Activated CD8-positive, alpha-beta memory T cell treated with anti-CD3 and anti-CD28 coated beads, Interleukin-2, amount 10 ng/mL, durations not matched to agents 7 days and 5 days (primary cell): ENCODE results near the gene GET4. TPM values are rescaled to one million over a fixed set of nuclear protein-coding genes. Genes with fewer than 3 reads are reported as not detected.
"Not testable (repeated sequence)": the region's sequence is repeated elsewhere in the genome, so short reads cannot be mapped to it uniquely, and the experiment has no call there.

ENCODE experiments used
- ATAC-seq: fragments of 150-1000 bp; cut with Tn5 transposase; one replicate; pipeline ENCODE4 v1.10.0; 2021; ENCODE audit warnings: moderate library complexity
- CTCF ChIA-PET: fragments of 350-600 bp; sonication (Branson Sonifier 250); formaldehyde crosslinking; loops from one replicate; lab custom pipeline; 2021; ENCODE audit warnings: antibody characterized with exemption; lab: Charles Lee
- DNase-seq: peaks from one replicate; pipeline ENCODE4 v3.0.0-alpha.2; 2020
- H3K27ac Mint-ChIP-seq: one replicate; pipeline ENCODE4 v1.8.0; 2021; ENCODE audit warnings: mild to moderate bottlenecking, mixed read lengths
- H3K27me3 Mint-ChIP-seq: one replicate; pipeline ENCODE4 v1.8.0; 2021; ENCODE audit warnings: mixed read lengths
- H3K36me3 Mint-ChIP-seq: one replicate; pipeline ENCODE4 v1.8.0; 2021; ENCODE audit warnings: mild to moderate bottlenecking, mixed read lengths
- H3K4me1 Mint-ChIP-seq: one replicate; pipeline ENCODE4 v1.8.0; 2021; ENCODE audit warnings: mixed read lengths
- H3K4me3 Mint-ChIP-seq: one replicate; pipeline ENCODE4 v1.8.0; 2021; ENCODE audit warnings: mild to moderate bottlenecking, moderate library complexity, mixed read lengths
- H3K9me3 Mint-ChIP-seq: one replicate; pipeline ENCODE4 v1.8.0; 2022; ENCODE audit warnings: low read depth, mixed read lengths
- total RNA-seq, 2 experiments: library from RNA; stranded (reverse); gene quantifications; one replicate each; pipeline ENCODE4 v1.2.3, GENCODE V29; 2021

Gene GET4
- total RNA-seq, 2 experiments from 2014 or later = 38.0 to 39.2 TPM

DNA sequence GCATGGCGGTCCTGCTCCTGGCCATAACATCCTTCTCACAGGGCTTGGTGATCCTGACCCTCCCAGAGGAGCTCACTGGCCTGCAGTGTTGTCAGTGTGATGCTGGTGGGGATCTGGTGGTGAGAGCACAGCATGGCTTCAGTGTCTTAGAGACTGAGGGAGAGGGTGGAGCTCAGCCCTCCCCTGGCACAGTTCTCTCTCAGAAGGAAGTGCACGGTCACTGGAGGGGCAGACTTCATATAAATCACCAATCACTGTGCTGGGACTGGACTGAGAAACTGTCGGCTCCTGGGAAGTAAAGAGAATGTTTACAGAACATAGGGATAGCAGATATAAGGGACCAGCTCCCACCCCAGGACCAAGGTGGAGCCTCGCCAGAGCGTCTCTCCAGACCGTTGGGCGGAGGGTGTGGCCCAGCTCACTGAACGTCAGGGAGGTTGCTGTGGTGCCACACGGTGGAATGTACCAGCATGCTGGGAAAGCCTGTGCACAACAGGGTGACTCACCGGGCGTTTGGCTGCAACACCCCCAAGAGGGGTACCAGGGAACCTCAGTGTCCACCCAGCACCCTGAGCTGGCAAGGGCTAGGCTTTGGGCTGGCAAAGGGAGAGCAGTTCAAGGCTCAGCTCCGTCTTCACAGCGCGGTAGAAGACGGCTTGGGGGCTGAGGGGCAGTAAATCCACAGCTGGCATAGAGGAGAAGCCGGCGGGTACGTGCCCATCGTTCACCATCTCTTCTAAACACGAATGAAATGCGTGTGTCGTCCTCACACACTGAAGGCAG, 8.8 kb upstream of the GET4 start:
- CTCF ChIA-PET = no interaction called here
- Mint-ChIP-seq H3K4me3 (no peak overlapping the region), H3K9me3 (no peaks in the 10 kb centered on the region), H3K36me3 (peaks cover 9% of the 10 kb centered on the region), H3K4me1 (no peaks in the 10 kb centered on the region), H3K27ac (no peak overlapping the region), H3K27me3 (no peaks in the 10 kb centered on the region)
- DNase-seq (no peak), ATAC-seq (no peak)

DNA sequence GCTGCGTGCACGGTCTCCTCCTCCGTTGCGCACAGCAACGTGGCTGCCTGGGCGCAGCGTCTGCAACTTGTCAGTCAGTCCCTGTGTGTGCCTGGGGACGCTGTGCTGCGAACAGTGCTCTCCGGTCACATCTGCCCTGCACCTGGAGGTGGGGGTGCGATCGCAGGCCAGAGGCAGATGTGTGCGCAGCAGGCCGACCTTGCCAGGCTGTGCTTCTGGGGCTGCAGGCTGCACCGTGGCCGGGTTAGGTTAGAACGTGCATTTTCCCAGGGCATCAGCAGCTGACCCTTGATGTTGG, 8.2 kb upstream of the GET4 start:
- no peak for DNase-seq
- Mint-ChIP-seq H3K4me3 (no peak overlapping the region), H3K36me3 (peaks cover 12% of the 10 kb centered on the region), H3K4me1 (peaks cover 2% of the 10 kb centered on the region), H3K27ac (no peak overlapping the region), H3K27me3 (no peaks in the 10 kb centered on the region), H3K9me3 (no peaks in the 10 kb centered on the region)
- CTCF ChIA-PET = no interaction called here
- no peak for ATAC-seq

DNA sequence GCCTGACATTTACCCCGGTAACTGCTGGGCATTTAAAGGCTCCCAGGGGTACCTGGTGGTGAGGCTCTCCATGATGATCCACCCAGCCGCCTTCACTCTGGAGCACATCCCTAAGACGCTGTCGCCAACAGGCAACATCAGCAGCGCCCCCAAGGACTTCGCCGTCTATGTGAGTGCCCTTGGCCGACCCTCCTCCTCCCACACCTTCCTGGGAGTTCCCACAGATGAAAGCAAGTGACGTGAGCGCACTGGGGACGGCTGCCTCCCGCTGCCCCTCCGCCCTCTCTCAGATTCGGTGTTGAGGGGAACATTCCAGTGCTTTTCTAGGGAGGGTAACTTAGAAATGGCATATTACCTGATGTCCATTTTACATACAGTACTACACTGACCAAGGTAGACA, 7.0 kb upstream of the GET4 start:
- CTCF ChIA-PET = interaction anchor here (1.4 kb wide), 1 partner anchor 538 kb away, joined by 3 read pairs; no protein-coding TSS in a partner anchor
- Mint-ChIP-seq H3K4me3 (no peak overlapping the region), H3K27me3 (no peaks in the 10 kb centered on the region), H3K36me3 (peaks cover 16% of the 10 kb centered on the region), H3K27ac (no peak overlapping the region), H3K9me3 (no peaks in the 10 kb centered on the region), H3K4me1 (peaks cover 12% of the 10 kb centered on the region)
- ATAC-seq (no peak), DNase-seq (no peak)

DNA sequence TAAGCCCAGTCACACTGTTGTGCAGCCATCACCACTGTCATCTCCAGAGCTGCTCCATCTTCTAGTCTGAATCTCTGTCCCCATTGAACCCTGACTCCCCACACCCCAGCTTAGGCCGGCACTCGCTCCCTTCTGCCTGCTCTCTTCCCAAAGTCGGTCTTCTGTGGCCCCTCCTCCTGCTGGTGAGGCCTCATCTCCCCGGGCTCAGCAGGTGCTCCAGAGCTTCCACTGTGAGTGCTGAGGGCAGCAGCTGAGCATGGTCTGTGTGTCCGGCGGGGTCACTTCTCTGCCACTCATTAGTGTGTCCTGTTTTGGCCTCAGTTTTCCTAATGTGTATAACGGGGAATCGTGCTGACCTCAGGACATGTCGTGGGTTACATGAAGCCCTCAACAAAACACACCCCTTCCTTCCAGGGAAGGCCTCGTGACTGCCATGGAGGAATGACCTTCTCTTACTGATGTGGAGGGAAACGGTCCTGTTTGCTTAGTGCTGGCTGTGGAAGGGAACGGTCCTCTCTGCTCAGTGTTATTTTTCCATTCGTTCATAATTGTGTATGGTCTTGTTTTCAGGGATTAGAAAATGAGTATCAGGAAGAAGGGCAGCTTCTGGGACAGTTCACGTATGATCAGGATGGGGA, 4.3 kb upstream of the GET4 start:
- Mint-ChIP-seq H3K27ac (no peak overlapping the region), H3K4me3 (no peak overlapping the region), H3K4me1 (peaks cover 15% of the 10 kb centered on the region), H3K36me3 (peaks cover 10% of the 10 kb centered on the region), H3K27me3 (no peaks in the 10 kb centered on the region), H3K9me3 (no peaks in the 10 kb centered on the region)
- DNase-seq (no peak), ATAC-seq (no peak)
- CTCF ChIA-PET = interaction anchor here (1.1 to 2.8 kb wide), 6 partner anchors 39 to 89 kb away, joined by 3 to 37 read pairs (median 4); no protein-coding TSS in a partner anchor

DNA sequence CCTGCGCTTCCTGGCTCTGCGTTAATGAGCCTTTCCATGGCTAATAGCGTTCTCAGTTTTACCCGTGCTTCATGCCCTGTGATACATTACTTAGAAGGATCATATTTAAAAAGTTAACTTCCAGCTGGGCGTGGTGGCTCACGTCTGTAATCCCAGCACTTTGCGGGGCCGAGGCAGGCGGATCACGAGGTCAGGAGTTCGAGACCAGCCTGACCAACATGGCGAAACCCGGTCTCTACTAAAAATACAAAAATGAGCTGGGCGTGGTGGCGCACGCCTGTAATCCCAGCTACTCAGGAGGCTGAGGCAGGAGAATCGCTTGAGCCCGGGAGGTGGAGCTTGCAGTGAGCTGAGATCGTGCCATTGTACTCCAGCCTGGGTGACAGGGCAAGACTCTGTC, 3.7 kb upstream of the GET4 start:
- DNase-seq, H3K36me3 Mint-ChIP-seq, H3K27me3 Mint-ChIP-seq, H3K27ac Mint-ChIP-seq, H3K9me3 Mint-ChIP-seq, ATAC-seq, H3K4me3 Mint-ChIP-seq: not testable (repeated sequence)
- CTCF ChIA-PET = interaction anchor here (0.7 to 2.8 kb wide), 15 partner anchors 13 to 551 kb away, joined by 3 to 37 read pairs (median 5); partner anchors contain the start of genes PRKAR1B and SUN1
- H3K4me1 Mint-ChIP-seq = peaks cover 15% of the 10 kb centered on the region

DNA sequence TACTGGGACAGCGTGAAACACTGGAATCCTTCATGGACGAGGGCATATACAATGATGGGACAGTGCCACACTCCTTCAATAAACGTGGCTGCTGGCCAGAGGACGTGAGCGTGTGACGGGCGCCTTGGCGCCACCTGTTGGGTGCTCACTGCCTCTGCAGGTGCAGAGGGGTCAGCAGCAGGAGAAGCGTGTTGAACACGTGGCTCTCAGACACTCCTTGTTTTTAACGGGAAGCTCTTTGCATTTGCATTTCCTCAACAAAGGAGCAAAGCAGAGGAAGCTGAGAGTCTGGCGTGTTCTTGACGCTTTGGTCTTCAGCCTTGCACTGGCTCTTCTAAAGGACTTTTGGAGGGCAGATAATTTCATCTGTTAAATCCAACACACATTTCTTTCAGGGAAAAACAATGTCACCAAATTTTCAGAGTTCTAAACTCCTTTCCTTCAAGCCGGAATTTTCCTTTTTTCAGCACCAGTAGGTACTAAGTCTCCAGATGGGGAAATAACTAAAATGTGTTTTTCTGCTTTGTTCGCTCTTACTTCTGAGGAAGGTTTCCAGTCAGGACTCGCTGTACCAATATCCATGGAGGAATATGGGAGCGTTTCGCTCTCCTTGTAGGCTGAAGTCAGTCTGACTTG, 2.9 kb upstream of the GET4 start:
- H3K27me3 Mint-ChIP-seq = no peaks in the 10 kb centered on the region
- peak; percentile 18 for ATAC-seq
- peaks cover 12% of the 10 kb centered on the region for H3K36me3 Mint-ChIP-seq
- no peaks in the 10 kb centered on the region for H3K9me3 Mint-ChIP-seq
- CTCF ChIA-PET = interaction anchor here (0.7 to 2.8 kb wide), 22 partner anchors 10 to 552 kb away, joined by 3 to 37 read pairs (median 4); partner anchors contain the start of genes COX19, PRKAR1B and SUN1
- H3K27ac Mint-ChIP-seq = peak overlapping the region; percentile 0
- H3K4me1 Mint-ChIP-seq = peaks cover 19% of the 10 kb centered on the region
- peak; percentile 78 for DNase-seq
- H3K4me3 Mint-ChIP-seq = no peak overlapping the region

DNA sequence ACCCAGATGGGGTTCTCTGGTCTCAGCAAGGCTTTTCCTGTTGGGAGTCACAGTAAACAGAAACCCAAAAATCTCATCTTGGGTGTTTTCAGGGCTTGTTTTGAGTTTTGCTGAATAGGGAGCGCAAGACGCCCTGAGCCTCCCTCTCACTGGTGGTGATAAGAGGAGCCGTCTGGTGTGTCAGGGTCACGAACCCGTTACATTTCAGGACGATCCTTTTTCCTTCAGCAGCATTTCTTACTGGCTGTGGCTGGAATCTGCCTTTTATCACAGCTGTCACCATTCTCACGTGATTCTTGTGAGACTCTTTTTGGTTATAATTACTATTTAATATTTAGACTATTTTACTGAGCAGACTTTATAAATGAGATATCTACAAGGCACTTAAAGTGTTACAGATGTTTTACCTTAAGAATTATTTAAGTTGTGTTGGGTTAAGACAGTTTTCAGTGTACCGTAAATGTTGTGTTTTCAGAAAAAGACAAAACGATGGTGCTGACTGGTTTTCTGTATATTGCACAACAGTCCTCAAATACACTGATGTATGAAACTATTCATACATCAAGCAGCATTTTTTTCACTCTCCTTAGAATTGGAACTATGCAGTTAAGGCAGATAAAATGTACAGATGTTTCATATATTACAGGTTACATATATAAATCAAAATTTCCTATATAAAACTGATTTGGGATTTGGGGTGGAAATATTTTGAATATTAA, 2.2 kb upstream of the GET4 start:
- H3K4me1 Mint-ChIP-seq = peaks cover 21% of the 10 kb centered on the region
- DNase-seq = no peak
- CTCF ChIA-PET = interaction anchor here (0.7 to 2.8 kb wide), 23 partner anchors 11 to 552 kb away, joined by 3 to 37 read pairs (median 5); partner anchors contain the start of genes COX19, PRKAR1B and SUN1
- H3K27me3 Mint-ChIP-seq = no peaks in the 10 kb centered on the region
- H3K27ac Mint-ChIP-seq = no peak overlapping the region
- H3K4me3 Mint-ChIP-seq = no peak overlapping the region
- peaks cover 14% of the 10 kb centered on the region for H3K36me3 Mint-ChIP-seq
- ATAC-seq = no peak
- H3K9me3 Mint-ChIP-seq = no peaks in the 10 kb centered on the region

DNA sequence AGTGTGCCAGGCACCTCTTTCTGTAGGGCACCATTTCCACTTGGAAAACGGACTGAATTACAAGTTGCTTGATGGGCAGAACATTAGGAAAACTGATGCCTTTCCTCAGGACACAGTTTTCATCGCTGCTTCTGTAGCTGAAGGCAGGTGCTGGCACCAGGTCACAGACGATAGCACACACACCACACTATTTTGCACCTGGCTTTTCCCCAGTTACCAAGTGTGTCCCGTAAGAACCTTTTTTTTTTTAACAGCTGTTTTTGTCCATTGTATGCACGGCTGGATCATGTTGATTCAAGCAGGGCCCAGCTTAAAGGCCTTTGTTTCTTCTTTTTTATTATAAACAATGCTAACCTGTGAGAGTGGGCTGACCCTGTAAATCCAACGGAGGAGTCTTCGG, 1.3 kb upstream of the GET4 start:
- no peak overlapping the region for H3K27ac Mint-ChIP-seq
- no peak for DNase-seq
- H3K4me1 Mint-ChIP-seq = peaks cover 26% of the 10 kb centered on the region
- no peak overlapping the region for H3K4me3 Mint-ChIP-seq
- H3K36me3 Mint-ChIP-seq = peaks cover 12% of the 10 kb centered on the region
- CTCF ChIA-PET = interaction anchor here (0.7 to 2.6 kb wide), 10 partner anchors 15 to 611 kb away, joined by 3 to 11 read pairs (median 4); partner anchors contain the start of gene SUN1
- no peaks in the 10 kb centered on the region for H3K9me3 Mint-ChIP-seq
- no peaks in the 10 kb centered on the region for H3K27me3 Mint-ChIP-seq
- no peak for ATAC-seq

DNA sequence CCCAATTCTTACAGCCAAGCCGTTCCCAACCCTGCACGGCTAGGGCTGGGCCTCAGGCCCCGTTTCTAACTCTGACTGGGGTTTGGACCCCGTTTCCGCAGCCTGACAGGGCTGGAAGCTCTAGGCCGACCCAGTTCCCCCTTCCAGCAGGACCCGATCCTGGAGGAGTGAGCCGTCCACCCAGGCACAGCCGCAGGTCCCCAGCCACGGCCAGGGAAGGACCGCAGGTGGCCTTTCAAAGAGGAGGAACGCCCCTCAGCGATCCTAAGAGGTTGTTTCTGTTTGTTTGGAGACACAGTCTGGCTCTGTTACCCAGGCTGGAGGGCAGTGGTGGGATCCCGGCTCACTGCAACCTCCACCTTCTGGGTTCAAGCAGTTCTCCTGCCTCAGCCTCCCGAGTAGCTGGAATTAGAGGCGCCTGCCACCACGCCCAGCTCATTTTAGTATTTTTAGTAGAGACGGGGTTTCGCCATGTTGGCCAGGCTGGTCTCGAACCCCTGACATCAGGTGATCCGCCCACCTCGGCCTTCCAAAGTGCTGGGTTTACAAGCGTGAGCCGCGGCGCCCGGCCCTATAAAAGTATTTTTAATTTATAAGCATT, 778 bp upstream of the GET4 start:
- peak; percentile 48 for DNase-seq
- Mint-ChIP-seq H3K27me3 (no peaks in the 10 kb centered on the region), H3K27ac (peak overlapping the region; percentile 43), H3K9me3 (no peaks in the 10 kb centered on the region), H3K4me1 (peaks cover 26% of the 10 kb centered on the region), H3K4me3 (no peak overlapping the region), H3K36me3 (peaks cover 12% of the 10 kb centered on the region)
- ATAC-seq = no peak
- CTCF ChIA-PET = interaction anchor here (0.7 to 2.6 kb wide), 12 partner anchors 16 to 612 kb away, joined by 3 to 11 read pairs (median 3); partner anchors contain the start of genes GPR146 and SUN1

DNA sequence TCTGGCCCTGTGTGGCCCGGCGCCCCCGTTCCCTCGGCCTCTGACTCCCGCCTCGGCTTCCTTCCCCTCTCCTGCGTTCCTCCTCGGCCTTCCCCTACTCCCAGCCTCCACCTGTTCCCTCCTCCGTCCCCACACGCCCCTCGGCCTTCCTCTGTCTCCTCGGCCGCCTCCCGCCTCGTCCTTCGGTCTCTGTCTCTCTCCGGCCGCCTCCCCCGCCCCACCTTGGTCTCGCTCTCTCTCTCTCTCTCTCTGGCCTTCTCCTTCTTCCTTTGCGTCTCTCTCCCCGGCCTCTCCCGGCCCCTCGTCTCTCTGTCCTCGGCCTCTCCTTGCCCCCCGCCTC, 588 bp downstream of the GET4 start:
- CTCF ChIA-PET = no interaction called here

DNA sequence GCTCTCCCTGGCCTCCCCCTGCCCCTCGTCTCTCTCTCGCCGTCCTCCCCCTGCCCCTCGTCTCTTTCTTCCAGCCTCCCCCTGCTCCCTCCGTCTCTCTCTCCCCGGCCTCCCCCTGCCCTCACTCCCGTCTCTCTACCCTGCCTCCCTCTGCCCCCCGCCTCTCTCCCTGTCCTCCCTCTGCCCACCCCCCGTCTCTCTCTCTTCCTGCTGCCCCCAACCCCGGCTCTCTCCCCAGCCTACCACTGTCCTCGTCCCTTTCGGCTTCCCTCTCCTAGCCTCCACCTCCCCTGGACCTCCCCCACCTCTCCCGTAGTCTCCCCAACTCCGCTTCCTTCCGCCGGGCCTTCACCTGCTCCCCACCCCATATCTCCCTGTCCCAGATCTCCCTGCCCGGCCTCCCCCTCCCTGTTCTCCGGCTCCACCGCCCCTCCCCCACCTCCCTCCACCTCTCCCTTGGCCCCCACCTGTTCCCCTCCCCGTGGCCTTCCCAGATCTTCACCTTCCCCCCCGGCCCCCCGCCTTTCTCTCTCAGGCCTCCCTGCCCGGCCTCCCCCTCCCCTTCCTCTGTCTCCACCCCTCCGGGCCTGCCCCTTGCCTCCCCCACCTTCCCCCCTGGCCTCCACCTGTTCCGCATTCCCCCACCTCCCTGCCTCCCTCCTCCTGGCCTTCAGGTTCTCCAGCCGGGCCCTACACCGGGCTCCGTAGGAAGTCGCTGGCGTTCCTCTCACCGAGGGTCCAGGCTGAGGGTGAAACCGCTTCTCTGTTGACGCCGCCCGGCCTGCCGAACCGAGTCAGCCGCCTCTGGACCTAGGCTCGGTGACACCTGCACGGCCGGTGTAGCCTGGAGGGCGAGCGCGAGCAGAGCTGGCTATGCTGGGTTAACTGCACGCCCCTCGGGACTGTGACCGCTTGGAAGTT, 1.2 kb downstream of the GET4 start:
- CTCF ChIA-PET = no interaction called here
- H3K27me3 Mint-ChIP-seq = no peaks in the 10 kb centered on the region
- H3K4me1 Mint-ChIP-seq = peaks cover 26% of the 10 kb centered on the region
- no peak for ATAC-seq
- peaks cover 13% of the 10 kb centered on the region for H3K36me3 Mint-ChIP-seq
- H3K9me3 Mint-ChIP-seq = no peaks in the 10 kb centered on the region
- peak overlapping the region; percentile 98 for H3K4me3 Mint-ChIP-seq
- peak; percentile 53 for DNase-seq
- H3K27ac Mint-ChIP-seq = peak overlapping the region; percentile 95

More for the DNA sequence above, 588 bp downstream of the GET4 start:
- H3K36me3 Mint-ChIP-seq = peaks cover 13% of the 10 kb centered on the region
- peak overlapping the region; percentile 95 for H3K27ac Mint-ChIP-seq
- H3K4me3 Mint-ChIP-seq = peak overlapping the region; percentile 98
- no peaks in the 10 kb centered on the region for H3K9me3 Mint-ChIP-seq
- no peak for DNase-seq
- H3K4me1 Mint-ChIP-seq = peaks cover 26% of the 10 kb centered on the region
- H3K27me3 Mint-ChIP-seq = no peaks in the 10 kb centered on the region
- no peak for ATAC-seq

DNA sequence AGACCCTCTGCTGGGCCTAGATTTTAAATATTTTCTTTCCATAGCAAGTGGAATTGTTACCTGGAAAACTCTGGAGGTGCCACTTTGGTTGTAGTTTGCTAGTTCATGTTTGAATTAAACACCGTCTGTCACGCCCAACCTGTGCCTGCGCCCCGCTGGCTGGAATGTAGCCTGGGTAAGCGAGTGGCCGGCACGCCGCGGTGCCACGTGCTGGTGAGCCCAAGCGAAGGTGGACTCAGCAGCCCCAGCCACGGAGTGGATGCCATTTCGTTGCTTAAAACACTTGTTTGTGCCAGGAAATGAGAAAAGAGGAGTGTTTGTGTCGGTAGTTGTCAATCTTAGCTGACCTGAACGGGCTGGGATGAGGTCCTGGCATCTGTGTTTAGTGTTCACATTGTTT, 2.7 kb downstream of the GET4 start:
- CTCF ChIA-PET = interaction anchor here (1.0 kb wide), 1 partner anchor 114 kb away, joined by 3 read pairs; no protein-coding TSS in a partner anchor
- Mint-ChIP-seq H3K27ac (no peak overlapping the region), H3K27me3 (no peaks in the 10 kb centered on the region), H3K36me3 (peaks cover 6% of the 10 kb centered on the region), H3K9me3 (no peaks in the 10 kb centered on the region), H3K4me3 (peak overlapping the region; percentile 32), H3K4me1 (peaks cover 14% of the 10 kb centered on the region)
- DNase-seq (no peak), ATAC-seq (no peak)
